NCI-H128 (cell line): ENCODE data around the gene UNK.
"Not testable (repeated sequence)": the region's sequence is repeated elsewhere in the genome, so short reads cannot be mapped to it uniquely, and the experiment has no call there.

ENCODE experiments used
- DNase-seq: peaks from one replicate; lab custom pipeline; 2025; ENCODE audit not compliant: unreplicated experiment; lab: John Stamatoyannopoulos, UW

Gene UNK

GRCh38 chr17:75754378-75755204 is 30.0 kb upstream of the UNK start:
- no peak for DNase-seq

GRCh38 chr17:75755205-75755901 is 29.3 kb upstream of the UNK start:
- no peak for DNase-seq

- no peak for DNase-seq
These were observed 28.6 kb upstream of the UNK start for GRCh38 chr17:75755990-75756389.

- DNase-seq, result no peak
These were observed 28.0 kb upstream of the UNK start for GRCh38 chr17:75756451-75757085.

- DNase-seq, result no peak
These were observed 27.4 kb upstream of the UNK start for GRCh38 chr17:75757086-75757681.

- no peak for DNase-seq
These were observed 26.3 kb upstream of the UNK start for GRCh38 chr17:75758131-75758905.

- DNase-seq, result no peak
These were observed 25.1 kb upstream of the UNK start for GRCh38 chr17:75759457-75759856.

GRCh38 chr17:75759978-75760640 is 24.5 kb upstream of the UNK start:
- not testable (repeated sequence) for DNase-seq

- DNase-seq, result no peak
These were observed 21.9 kb upstream of the UNK start for GRCh38 chr17:75762513-75763268.

- no peak for DNase-seq
These were observed 21.4 kb upstream of the UNK start for GRCh38 chr17:75763269-75763607.

GRCh38 chr17:75763613-75764416 is 20.8 kb upstream of the UNK start:
- DNase-seq, result no peak

- no peak for DNase-seq
These were observed 20.2 kb upstream of the UNK start for GRCh38 chr17:75764417-75764710.

- no peak for DNase-seq
These were observed 19.7 kb upstream of the UNK start, which contains the start of gene GALK1 for GRCh38 chr17:75764711-75765421. TSS of gene GALK1 (minus strand) at chr17:75765192. CDS start at chr17:75765136, 56 bp downstream.

- DNase-seq, result no peak
These were observed 18.6 kb upstream of the UNK start for GRCh38 chr17:75765981-75766380.

GRCh38 chr17:75767881-75768280 is 16.7 kb upstream of the UNK start:
- no peak for DNase-seq

GRCh38 chr17:75769536-75769935 is 15.1 kb upstream of the UNK start:
- no peak for DNase-seq

GRCh38 chr17:75771334-75772281 is 13.0 kb upstream of the UNK start:
- no peak for DNase-seq
